BE2C (cell line): ENCODE results near the gene DKC1.
A peak's percentile ranks its signal among the peaks of the same experiment; 100 is the strongest.

ENCODE experiments used
- DNase-seq: peaks from one replicate; pipeline ENCODE4 v3.0.0-alpha.2; 2020
- H3K27me3 ChIP-seq: fragments of 250-450 bp; sonication (Bioruptor Pico); 2 replicates; pipeline ENCODE4 v1.5.1; 2020; ENCODE audit warnings: mild to moderate bottlenecking
- H3K36me3 ChIP-seq: fragments of 250-450 bp; sonication (Bioruptor Pico); 2 replicates; pipeline ENCODE4 v1.5.1; 2020; ENCODE audit warnings: mild to moderate bottlenecking
- H3K4me1 ChIP-seq: fragments of 250-450 bp; sonication (Bioruptor Pico); 2 replicates; pipeline ENCODE4 v1.5.1; 2020
- H3K4me3 ChIP-seq: 2 replicates; pipeline ENCODE4 v1.5.1; 2011; ENCODE audit warnings: low read depth, low read length
- H3K9me3 ChIP-seq: fragments of 250-450 bp; sonication (Bioruptor Pico); 2 replicates; pipeline ENCODE4 v1.5.1; 2020
- TF ChIP-seq, protein P1 (sequence below): IDR thresholded peaks from 2 replicates; pipeline ENCODE4 v1.5.1; 2012; ENCODE audit warnings: mild to moderate bottlenecking, low read depth, low read length

The DKC1 gene

DNA sequence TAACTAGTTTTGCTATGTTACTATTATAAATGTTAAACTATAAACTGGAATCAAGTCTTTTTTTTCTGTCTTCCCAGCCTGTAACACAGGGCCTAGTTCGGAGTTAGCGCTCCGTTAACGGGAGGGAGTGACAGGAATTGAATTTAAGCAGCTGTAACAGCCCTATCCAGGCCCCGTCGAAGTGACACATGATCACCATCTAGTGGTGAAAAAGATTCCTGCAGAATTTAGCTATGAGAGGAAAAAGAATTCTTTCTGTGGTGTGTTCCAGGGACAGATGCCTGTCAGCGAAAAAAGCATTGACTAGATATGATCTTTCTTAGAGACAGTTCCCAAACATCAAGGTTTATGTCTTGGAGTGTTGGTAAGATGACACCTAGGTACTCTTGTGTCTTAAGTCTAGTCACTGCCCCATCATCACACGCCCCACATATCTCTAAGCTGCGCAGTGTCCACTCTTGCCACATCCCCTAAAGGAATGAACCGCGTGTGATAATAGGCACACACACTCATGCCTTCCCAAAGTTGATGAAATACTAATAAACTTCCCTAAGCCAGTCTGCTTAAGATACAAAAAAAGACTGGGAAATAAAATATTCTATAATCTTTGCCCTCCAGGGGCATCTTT is 13.8 kb upstream of the DKC1 start:
- no peaks in the 10 kb centered on the region for H3K36me3 ChIP-seq
- TF ChIP-seq, protein P1, sequence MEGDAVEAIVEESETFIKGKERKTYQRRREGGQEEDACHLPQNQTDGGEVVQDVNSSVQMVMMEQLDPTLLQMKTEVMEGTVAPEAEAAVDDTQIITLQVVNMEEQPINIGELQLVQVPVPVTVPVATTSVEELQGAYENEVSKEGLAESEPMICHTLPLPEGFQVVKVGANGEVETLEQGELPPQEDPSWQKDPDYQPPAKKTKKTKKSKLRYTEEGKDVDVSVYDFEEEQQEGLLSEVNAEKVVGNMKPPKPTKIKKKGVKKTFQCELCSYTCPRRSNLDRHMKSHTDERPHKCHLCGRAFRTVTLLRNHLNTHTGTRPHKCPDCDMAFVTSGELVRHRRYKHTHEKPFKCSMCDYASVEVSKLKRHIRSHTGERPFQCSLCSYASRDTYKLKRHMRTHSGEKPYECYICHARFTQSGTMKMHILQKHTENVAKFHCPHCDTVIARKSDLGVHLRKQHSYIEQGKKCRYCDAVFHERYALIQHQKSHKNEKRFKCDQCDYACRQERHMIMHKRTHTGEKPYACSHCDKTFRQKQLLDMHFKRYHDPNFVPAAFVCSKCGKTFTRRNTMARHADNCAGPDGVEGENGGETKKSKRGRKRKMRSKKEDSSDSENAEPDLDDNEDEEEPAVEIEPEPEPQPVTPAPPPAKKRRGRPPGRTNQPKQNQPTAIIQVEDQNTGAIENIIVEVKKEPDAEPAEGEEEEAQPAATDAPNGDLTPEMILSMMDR = peak; percentile 71
- no peak overlapping the region for H3K4me3 ChIP-seq
- peak; percentile 19 for DNase-seq
- H3K4me1 ChIP-seq = no peaks in the 10 kb centered on the region
- no peaks in the 10 kb centered on the region for H3K9me3 ChIP-seq
- peaks cover 29% of the 10 kb centered on the region for H3K27me3 ChIP-seq

DNA sequence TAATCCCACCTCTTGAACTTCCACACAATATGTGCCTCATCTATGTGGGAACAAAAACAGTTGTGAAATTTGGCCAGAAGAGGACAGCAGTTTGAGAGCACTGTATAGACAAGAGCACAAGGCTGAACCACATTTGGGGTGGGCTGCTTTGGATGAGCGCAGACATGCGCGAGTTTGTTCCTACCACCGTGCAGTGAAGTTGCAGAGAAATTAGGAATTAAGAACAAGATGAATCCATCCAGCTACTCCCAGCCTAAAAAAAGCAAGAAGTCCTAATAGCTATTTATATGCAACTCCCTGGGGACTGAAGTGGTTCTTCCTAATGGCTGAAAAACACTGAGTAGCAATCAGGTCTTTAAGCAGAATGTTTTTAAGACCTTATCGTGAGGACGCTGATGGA is 12.8 kb upstream of the DKC1 start:
- DNase-seq = no peak
- H3K4me3 ChIP-seq = no peak overlapping the region
- no peaks in the 10 kb centered on the region for H3K9me3 ChIP-seq
- TF ChIP-seq, protein P1 = no peak
- peaks cover 29% of the 10 kb centered on the region for H3K27me3 ChIP-seq
- no peaks in the 10 kb centered on the region for H3K36me3 ChIP-seq
- no peaks in the 10 kb centered on the region for H3K4me1 ChIP-seq

DNA sequence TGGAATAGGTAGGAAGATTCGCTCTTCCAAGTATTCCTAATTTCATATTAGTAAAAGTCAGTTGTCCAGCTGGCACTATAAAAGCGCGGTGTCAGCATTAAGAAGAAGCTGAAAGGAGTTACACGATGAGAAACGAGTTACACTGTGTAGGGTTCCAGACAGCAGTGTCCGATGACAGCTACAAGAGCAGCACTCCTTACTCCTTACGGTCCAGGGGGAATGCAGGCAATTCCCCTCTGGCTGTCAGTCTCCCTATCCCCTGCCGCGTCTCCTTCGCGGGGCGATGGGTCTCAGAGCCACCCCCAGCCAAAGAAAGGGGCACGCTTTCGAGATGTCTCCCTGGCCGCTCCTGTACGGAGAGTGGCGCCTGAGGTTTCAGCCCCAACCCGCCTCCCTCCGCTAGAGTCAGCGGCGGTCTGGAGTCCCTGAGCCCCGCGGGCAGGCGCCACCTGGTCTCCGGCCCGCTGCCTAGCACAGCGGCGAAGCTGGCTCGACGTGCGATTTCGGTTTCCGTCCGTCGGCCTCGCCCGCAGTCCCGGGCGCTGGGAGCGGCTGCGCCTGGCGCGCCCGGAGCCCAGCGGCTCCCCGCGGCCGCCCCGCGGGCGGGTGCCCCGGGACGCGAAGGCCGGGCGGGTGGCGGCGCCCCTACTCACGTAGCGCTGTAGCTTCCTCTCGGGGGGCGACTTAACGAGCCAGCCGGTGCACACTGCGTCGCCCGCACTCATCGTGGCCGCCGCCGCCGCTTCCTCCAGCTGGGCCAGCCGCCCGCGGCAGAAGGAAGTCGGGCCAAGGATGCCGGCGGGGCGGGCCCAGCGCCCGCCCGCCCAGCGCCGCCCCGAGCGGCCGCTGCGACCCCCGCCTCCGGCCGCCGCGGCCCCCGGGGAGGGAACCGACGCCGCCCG is 12.1 kb upstream of the DKC1 start, which contains the start of gene GAB3:
Gene GAB3 (minus strand): TSS at position 777 of the 902 bp plus-strand sequence. CDS start 52 bp downstream, at position 725.
- TF ChIP-seq, protein P1 = no peak
- Histone ChIP-seq H3K4me3 (peak within 1 kb of the TSS; percentile 30), H3K27me3 (peaks cover 29% of the 10 kb centered on the region), H3K36me3 (no peaks in the 10 kb centered on the region), H3K4me1 (no peaks in the 10 kb centered on the region), H3K9me3 (no peaks in the 10 kb centered on the region)
- DNase-seq = peak; percentile 57

DNA sequence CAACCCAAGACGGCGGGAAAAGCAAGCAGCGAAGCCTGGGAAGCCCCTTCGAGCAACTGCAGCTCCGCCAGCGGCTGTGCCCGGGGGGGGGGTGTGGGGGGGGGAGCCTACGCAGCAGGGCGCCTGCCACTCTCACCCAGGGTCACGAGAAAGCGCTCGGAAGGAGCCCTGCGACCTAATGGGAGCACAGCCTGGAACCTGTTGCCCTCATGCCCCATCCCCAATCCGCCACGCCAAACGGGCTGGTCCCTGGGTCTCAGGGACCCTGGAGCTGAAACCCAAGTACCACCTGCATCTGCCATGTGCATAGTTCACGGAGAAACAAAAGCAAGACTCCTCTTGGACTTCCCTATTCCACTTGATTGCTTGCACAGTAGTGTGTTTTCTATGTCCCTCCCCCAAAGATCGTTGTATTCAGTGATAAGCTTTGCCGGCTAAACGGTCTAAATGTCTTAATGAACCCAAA is 11.4 kb upstream of the DKC1 start:
- no peak overlapping the region for H3K4me3 ChIP-seq
- H3K27me3 ChIP-seq = peaks cover 29% of the 10 kb centered on the region
- no peaks in the 10 kb centered on the region for H3K4me1 ChIP-seq
- no peaks in the 10 kb centered on the region for H3K9me3 ChIP-seq
- no peaks in the 10 kb centered on the region for H3K36me3 ChIP-seq
- TF ChIP-seq, protein P1 = no peak
- no peak for DNase-seq

DNA sequence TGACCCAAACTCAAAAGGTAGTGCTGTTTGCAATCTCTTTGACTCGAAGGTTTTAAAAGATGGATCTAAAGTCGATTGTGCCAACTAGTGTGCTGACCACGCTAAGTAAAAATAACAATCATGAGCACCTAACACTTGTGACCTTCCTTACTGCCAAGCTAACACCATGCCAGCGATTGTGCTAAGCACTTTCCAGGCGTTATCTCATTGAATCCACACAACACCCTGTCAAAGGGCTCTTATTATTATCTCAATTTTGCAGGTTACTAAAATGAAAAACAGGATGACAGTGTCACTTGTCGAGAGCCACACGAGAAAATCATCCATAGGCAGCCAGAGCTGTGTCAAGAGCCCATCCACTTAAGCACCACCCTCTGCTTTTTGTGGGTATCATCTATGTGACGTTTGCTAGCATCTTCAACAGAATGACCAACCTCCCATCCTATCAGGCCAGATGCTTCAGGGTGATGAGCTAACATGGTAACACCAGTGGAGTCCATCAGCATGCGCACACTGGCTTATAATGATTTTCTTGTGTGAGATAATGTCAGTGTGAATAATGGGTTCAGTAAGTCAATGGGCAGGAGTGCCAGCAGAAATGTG is 10.9 kb upstream of the DKC1 start:
- no peak for DNase-seq
- Histone ChIP-seq H3K36me3 (no peaks in the 10 kb centered on the region), H3K4me1 (no peaks in the 10 kb centered on the region), H3K4me3 (no peak overlapping the region), H3K27me3 (peaks cover 29% of the 10 kb centered on the region), H3K9me3 (no peaks in the 10 kb centered on the region)
- TF ChIP-seq, protein P1 = no peak
